HG03175 (cell line): ENCODE measurements around the gene GTF2I.
"Not testable (repeated sequence)": the region's sequence is repeated elsewhere in the genome, so short reads cannot be mapped to it uniquely, and the experiment has no call there.

Experiments used
- ATAC-seq: cut with Tn5 transposase; IDR thresholded peaks from one replicate; pipeline ENCODE4 v1.9.1; 2021; ENCODE audit warnings: mild to moderate bottlenecking, moderate library complexity; ENCODE audit not compliant: unreplicated experiment

Gene GTF2I

GRCh38 chr7:74709880-74710671 is 52.6 kb downstream of the GTF2I start:
- ATAC-seq, result no peak

- no peak for ATAC-seq
Measured at GRCh38 chr7:74713567-74713966, 56.0 kb downstream of the GTF2I start.

- no peak for ATAC-seq
Measured at GRCh38 chr7:74717889-74718288, 60.4 kb downstream of the GTF2I start.

DNA sequence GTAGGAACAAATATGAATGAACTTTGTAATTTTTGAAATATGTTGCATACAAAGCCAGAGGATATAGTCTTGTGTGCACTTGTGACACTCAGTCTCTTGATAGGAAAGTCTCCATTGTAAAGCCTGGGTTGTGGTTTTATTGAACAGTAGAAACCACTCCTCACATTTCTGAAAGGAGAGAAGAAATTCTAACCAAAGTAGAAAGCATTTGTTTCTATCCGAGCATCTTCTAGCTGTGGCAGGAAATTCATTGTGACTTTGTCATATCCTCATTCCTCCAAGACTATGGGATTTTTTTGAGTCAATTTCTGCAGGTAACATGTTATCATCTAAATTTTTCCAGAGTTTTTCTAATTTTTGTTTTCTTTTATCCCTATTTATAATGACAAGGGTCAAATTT is 60.8 kb downstream of the GTF2I start:
- no peak for ATAC-seq

- no peak for ATAC-seq
Measured at GRCh38 chr7:74722153-74722552, 64.6 kb downstream of the GTF2I start.

DNA sequence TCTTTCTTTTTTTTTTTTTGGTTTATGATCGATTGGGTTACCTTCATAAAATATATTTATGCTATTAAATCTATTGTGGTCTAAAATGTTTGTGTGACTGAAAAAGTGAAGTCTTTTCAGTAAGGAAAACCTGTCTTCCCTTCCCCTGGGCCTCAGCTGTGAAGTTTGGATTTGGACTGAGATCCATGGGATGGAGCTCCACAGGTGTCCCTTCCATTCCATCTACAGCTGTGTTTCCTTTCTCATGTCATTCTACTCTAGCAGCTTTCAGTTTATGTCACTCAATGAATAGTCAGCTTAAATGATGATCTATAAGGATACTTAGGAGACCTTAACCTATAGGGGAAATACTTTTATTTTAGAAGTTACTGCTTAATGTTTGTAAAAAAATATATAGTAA is 68.3 kb downstream of the GTF2I start:
- ATAC-seq, result no peak

DNA sequence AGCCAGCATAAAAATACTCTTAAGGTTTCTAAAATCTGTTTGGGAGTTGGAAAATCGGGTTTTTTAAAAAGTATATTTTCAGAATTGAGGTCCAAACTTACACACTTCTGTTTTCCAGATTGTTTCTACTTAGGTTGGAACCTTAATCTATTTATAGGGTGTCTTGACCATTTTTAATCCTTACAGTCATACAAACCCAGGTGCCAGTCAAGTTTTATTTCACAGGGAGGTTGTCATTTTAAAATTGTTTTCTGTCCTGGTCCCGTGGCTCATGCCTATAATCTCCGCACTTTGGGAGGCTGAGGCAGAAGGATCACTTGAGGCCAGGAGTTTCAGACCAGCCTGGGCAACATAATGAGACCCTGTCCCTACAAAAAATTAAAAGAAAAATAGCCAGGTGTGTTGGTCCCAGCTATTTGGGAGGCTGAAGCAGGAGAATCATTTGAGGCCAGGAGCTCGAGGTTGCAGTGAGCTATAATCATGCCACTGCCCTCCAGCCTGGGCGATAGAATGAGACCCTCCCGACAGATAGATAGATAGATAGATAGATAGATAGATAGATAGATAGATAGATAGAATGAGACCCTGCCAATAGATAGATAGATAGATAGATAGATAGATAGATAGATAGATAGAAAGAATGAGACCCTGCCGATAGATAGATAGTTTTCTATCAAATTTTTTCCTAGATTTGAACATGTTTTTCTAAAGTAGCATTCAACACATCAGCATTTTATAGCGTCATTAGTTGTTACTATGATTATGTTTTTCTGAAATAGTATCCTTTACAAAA is 69.0 kb downstream of the GTF2I start:
- no peak for ATAC-seq

DNA sequence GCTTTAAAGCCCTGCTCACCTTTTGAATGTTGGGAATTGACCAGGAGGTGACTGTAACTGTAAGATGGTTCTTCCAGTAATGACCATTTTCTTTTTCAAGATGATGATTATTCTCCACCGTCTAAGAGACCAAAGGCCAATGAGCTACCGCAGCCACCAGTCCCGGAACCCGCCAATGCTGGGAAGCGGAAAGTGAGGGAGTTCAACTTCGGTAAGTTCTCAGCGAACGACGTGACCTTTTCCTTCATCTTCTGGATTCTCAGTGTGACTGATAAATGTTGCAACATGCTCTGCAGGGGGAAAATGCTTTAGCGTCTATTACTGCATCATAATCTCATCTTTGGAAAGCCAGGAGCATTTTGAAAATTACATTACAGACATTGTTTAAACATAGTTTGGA is 71.2 kb downstream of the GTF2I start:
- not testable (repeated sequence) for ATAC-seq

GRCh38 chr7:74730186-74730585 is 72.7 kb downstream of the GTF2I start:
- not testable (repeated sequence) for ATAC-seq

DNA sequence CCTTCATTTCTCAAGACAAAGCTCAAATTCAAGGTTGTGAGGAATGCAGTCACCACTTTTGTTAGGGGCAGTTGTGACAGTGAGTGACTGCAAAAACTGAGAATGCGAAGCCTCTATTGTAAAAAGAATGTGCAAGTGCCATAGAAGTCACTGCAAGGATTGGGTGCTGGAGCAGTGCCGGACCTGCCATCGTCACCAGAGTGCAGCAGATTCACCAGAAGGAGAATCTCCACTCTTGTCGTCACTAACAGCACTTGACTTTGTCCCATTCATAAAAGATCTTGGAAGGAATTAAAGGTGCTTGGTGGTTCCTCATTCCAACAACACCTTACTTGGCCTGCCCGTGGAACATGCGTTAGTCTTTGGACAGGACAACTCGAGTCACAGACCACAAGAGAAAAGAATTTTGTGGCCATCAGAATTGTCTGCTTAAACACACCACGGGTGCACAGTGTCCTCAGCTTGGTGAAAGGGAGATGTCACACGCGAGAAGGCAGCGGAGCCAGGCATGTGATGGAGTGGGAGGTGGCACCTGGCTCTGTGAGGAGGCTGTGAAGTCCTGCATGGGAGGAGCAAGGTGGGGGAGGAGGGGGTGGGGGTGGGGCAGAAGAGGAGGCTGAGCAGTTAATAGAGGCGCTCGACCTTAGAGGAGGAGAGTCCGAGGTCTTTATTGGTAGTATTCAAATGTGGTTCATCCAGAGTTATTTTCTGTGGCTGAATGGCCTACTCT is 82.6 kb downstream of the GTF2I start:
- ATAC-seq, result not testable (repeated sequence)

DNA sequence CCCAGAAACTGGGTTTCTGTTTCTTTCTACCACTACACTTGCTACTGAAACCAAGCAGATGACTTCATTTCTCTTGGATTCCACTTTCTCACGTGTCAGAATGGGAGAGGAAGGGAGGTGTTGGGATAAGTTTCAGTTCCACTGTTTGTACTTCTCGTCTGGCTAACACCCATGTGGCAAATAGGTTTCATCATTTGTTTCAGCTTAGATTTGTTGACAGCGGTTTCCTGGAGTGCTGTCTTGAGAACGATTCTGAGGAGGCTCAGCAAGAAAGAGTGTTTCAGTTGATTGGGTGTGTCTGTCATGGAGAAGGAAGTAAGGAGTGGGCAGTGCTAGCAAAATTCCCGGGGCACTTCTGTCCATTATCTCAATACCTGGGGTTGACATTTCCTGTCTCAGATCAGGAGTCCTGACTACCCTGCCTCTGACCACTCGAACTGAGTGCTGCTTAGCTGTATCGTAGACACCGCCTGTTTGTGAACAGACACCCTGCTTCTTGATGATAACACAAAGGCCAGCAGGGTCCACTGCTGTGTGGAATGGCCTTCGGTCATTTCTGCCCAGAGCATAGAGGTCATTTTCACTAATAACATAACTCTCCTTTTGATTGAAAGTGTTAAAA is 86.5 kb downstream of the GTF2I start:
- not testable (repeated sequence) for ATAC-seq

- ATAC-seq, result not testable (repeated sequence)
Measured at GRCh38 chr7:74753921-74754482, 96.5 kb downstream of the GTF2I start.

DNA sequence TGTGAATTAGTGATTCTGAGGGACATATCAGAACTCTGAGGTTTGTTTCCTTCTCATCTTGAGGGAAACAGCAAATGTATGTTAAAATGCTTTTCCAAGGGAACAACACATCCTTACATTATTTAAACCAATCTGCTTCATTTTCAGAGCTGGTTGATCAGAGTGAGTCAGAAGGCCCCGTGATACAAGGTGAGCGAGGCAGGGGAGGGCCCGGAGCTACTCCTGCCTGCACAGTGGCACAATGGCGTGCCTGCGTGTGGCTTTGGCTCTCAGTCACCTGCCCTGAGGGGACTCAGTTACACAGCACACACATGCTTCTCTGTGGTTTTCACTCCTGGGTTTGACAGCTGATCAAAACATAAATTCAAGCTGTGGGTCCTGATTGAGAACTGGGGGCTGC is 99.2 kb downstream of the GTF2I start:
- not testable (repeated sequence) for ATAC-seq

DNA sequence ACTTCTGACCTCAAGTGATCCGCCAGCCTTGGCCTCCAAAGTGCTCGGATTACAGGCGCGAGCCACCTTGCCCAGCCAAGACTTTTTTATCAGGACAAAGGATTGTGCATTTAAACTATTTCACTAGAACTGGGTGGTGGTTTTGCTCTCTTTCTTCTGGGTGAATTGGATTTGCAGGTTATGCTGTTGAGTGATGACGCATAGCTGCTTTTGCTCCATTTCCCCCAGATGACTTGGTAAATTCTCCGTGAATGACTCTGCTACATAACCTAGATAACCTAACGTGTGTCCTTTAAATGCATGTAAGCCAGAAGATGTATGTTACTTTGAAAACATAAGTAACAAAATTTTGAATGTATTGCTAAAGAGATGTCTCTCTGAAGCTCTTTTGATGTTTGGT is 100.8 kb downstream of the GTF2I start:
- ATAC-seq, result not testable (repeated sequence)

GRCh38 chr7:74758982-74759381 is 101.5 kb downstream of the GTF2I start:
- ATAC-seq, result not testable (repeated sequence)

- ATAC-seq, result peak; percentile 33
Measured at GRCh38 chr7:74765205-74765918, 107.8 kb downstream of the GTF2I start.

DNA sequence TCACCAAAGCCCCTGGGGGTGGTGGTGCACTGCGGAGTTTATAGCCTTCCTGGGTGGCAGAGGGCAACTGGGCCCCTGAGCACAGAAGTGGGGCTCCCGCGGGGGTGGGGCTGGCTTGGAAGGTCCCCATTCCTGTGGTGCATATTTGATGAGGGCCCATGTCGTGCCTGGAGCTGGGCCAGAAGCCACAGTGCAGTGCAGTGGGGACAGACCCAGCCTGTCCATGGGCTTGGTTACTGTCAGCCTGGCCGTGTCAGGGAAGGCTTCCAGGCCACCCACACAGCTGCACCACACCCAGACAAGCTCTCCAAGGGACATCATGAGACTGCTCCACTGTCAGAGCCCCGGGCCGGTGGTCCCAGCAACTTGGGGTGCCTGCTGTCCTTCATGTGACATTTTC is 109.0 kb downstream of the GTF2I start:
- ATAC-seq, result not testable (repeated sequence)

DNA sequence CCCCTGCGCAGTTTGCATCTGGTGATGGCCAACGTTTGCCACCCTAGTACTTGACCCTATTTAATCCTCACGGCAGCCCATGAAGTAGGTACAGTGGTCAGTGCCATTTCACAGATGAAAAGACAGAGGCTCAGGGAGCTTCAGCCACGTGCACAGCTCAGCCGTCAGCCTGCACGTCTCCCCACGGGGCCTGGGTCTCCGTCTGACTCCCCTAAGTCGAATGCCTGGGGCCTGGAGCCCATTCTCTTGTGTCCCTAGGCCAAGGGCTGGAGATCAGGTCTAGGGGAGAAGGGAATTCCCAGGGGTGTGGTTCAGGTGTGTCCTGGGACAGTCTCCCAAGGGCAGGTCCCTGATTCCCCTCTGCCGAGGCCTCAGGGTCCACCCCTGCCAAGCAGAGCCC is 109.5 kb downstream of the GTF2I start:
- ATAC-seq, result not testable (repeated sequence)

DNA sequence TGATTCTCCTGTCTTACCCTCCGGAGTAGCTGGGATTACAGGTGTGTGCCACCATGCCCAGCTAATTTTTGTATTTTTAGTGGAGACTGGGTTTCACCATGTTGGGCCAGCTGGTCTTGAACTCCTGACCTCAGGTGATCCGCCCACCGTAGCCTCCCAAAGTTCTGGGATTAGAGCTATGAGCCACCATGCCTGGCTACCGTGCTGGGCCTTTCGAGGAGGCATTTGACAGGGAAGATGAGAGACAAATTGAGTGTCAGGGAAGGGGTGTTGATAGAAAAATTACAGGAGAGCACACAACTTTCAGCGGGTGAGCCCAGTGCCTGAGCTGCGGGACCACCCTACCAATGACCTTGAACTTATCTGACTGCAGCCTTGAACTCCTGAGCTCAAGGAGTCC is 112.5 kb downstream of the GTF2I start:
- not testable (repeated sequence) for ATAC-seq

DNA sequence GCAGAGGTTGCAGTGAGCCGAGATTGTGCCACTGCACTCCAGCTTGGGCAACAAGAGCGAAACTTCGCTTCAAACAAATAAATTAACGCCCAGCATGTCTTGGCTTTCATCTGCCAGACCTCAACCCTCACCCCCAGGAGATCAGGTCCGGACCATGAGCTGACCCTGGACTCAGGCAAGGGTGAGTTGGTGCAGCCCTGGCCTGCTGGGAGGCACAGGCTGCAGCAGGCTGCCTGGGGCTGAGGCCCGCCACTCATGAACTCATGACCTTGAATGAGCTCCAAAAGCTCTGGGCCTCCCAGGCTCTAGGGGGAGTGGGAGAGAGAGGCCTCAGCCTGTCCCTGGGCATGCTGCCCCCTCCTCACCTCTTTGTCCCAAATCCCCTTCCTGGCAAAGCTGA is 114.6 kb downstream of the GTF2I start:
- not testable (repeated sequence) for ATAC-seq
